ENCODE results near the gene KCNC1. TPM values are rescaled to one million over a fixed set of nuclear protein-coding genes. Genes with fewer than 3 reads are reported as not detected.

Gene KCNC1
- total and polyA plus RNA-seq, 4 donors: 0.54 TPM; not detected in 3

- Histone ChIP-seq H3K27me3 (ENCODE audit: control insufficient read depth in 4 of 4, insufficient read depth in 4 of 4, low read length in 3 of 4) (no peaks in the 10 kb centered on the region), H3K36me3 (ENCODE audit: control insufficient read depth in 4 of 4, insufficient read depth in 3 of 4, low read depth in 1 of 4, low read length in 3 of 4) (no peaks in the 10 kb centered on the region), H3K4me1 (ENCODE audit: control insufficient read depth in 4 of 4, insufficient read depth in 4 of 4, low read length in 3 of 4) (peaks cover 1 to 22% (median 19%) of the 10 kb centered on the region in 4 donors), H3K9ac (ENCODE audit: low read depth in 1 of 2, low read length in 2 of 2) (no peak overlapping the region), H3K27ac (ENCODE audit: low read depth in 1 of 2, low read length in 2 of 2) (no peak overlapping the region), H3K9me3 (ENCODE audit: control insufficient read depth in 4 of 4, low read length in 3 of 4) (no peaks in the 10 kb centered on the region), H3K4me3 (ENCODE audit: low read depth in 1 of 3, low read length in 3 of 3) (no peak overlapping the region)
- TF ChIP-seq CTCF (IDR thresholded peaks at IDR 0.05; ENCODE audit: low read depth, low read length, missing input control): no peak
- no peak for DNase-seq (ENCODE audit: low spot score)
- 88% methylated on average over 19 of the region's 19 CpGs for WGBS
Measured at GRCh38 chr11:17748761-17749721, 14.5 kb downstream of the KCNC1 start.

GRCh38 chr11:17750013-17750800, 15.6 kb downstream of the KCNC1 start:
- DNase-seq (ENCODE audit: low spot score): no peak
- Histone ChIP-seq H3K4me1 (ENCODE audit: control insufficient read depth in 4 of 4, insufficient read depth in 4 of 4, low read length in 3 of 4) (peaks cover 1 to 22% (median 19%) of the 10 kb centered on the region in 4 donors), H3K4me3 (ENCODE audit: low read depth in 1 of 3, low read length in 3 of 3) (no peak overlapping the region), H3K36me3 (ENCODE audit: control insufficient read depth in 4 of 4, insufficient read depth in 3 of 4, low read depth in 1 of 4, low read length in 3 of 4) (no peaks in the 10 kb centered on the region), H3K27ac (ENCODE audit: low read depth in 1 of 2, low read length in 2 of 2) (no peak overlapping the region), H3K9me3 (ENCODE audit: control insufficient read depth in 4 of 4, low read length in 3 of 4) (no peaks in the 10 kb centered on the region), H3K27me3 (ENCODE audit: control insufficient read depth in 4 of 4, insufficient read depth in 4 of 4, low read length in 3 of 4) (no peaks in the 10 kb centered on the region), H3K9ac (ENCODE audit: low read depth in 1 of 2, low read length in 2 of 2) (no peak overlapping the region)
- TF ChIP-seq FOXA1 (IDR thresholded peaks at IDR 0.05): no peak
- no peak for TF ChIP-seq NR2F2 (IDR thresholded peaks at IDR 0.05)
- no peak for TF ChIP-seq SP1 (IDR thresholded peaks at IDR 0.05)
- no peak for TF ChIP-seq HNF4A (conservative IDR thresholded peaks at IDR 0.05)
- no peak for TF ChIP-seq EGR1 (IDR thresholded peaks at IDR 0.05; ENCODE audit: low read depth in 2 of 2)
- TF ChIP-seq JUND (IDR thresholded peaks at IDR 0.05): no peak
- no peak for TF ChIP-seq FOXA2 (IDR thresholded peaks at IDR 0.05)
- no peak for TF ChIP-seq ATF3 (IDR thresholded peaks at IDR 0.05)
- no peak for TF ChIP-seq ZBTB33 (IDR thresholded peaks at IDR 0.05)
- no peak for TF ChIP-seq RXRA (IDR thresholded peaks at IDR 0.05)
- TF ChIP-seq CTCF (IDR thresholded peaks at IDR 0.05; ENCODE audit: low read depth, low read length, missing input control): no peak
- no peak for TF ChIP-seq HNF4G (IDR thresholded peaks at IDR 0.05)
- TF ChIP-seq GABPA (IDR thresholded peaks at IDR 0.05 in 1 of 2, conservative IDR thresholded peaks at IDR 0.05 in 1 of 2): no peak
- TF ChIP-seq REST (IDR thresholded peaks at IDR 0.05): no peak
- TF ChIP-seq TAF1 (conservative IDR thresholded peaks at IDR 0.05): no peak
- WGBS: 67% methylated on average over 13 of the region's 13 CpGs
